Uterus (tissue), 2 donors: ENCODE measurements around the gene NINL.

ENCODE experiments used
- CTCF ChIP-seq, 4 experiments: fragments of 200-600 bp in 2 of 4; fragments of 450-650 bp in 2 of 4; sonication (generic) in 2 of 4; IDR thresholded peaks; one replicate each; pipeline ENCODE4 v1.5.1; 2016 to 2019; ENCODE audit warnings: antibody characterized with exemption in 4 of 4, mild to moderate bottlenecking in 2 of 4, moderate library complexity in 1 of 4
- POLR2A ChIP-seq, 2 donors: fragments of 450-650 bp; IDR thresholded peaks; one replicate each; pipeline ENCODE4 v1.6.1; 2016; ENCODE audit warnings: antibody characterized with exemption in 2 of 2, mild to moderate bottlenecking in 1 of 2, moderate library complexity in 1 of 2

GRCh38 chr20:25471020-25471419 is 114.3 kb downstream of the NINL start:
- no peak for TF ChIP-seq CTCF (IDR thresholded peaks at IDR 0.05)
- TF ChIP-seq POLR2A (IDR thresholded peaks at IDR 0.05): no peak
